IMR-90 (cell line): ENCODE results near the gene CELA2A. TPM values are rescaled to one million over a fixed set of nuclear protein-coding genes. Genes with fewer than 3 reads are reported as not detected.

Experiments used
- ATAC-seq: fragments of 200-7000 bp; cut with Tn5 transposase; 2 replicates; pipeline ENCODE4 v1.9.1; 2020; ENCODE audit warnings: low read depth, mild to moderate bottlenecking, moderate library complexity
- BruUV-seq: library from RNA; stranded (reverse); fragments of 400-500 nt; replicated peaks from 2 replicates; lab custom pipeline; 2021; lab: Mats Ljungman, UMichigan
- CTCF ChIA-PET: fragments of 300-600 bp; formaldehyde crosslinking; extraction: SDS; loops from one replicate; lab custom pipeline; 2021; ENCODE audit warnings: antibody characterized with exemption; lab: Yijun Ruan, JAX
- POLR2A ChIA-PET: fragments of 300-600 bp; sonication (Branson Sonifier 250); formaldehyde crosslinking; loops from one replicate; lab custom pipeline; 2022; ENCODE audit warnings: antibody characterized with exemption; ENCODE audit not compliant: unreplicated experiment; lab: Charles Lee
- DNase-seq: peaks from one replicate; pipeline ENCODE4 v3.0.0; 2013
- H2AFZ ChIP-seq: replicated peaks from 2 replicates; pipeline ENCODE3; 2013; ENCODE audit warnings: low read length, mild to moderate bottlenecking; ENCODE audit not compliant: poor library complexity
- H2AK5ac ChIP-seq: 2 replicates; pipeline ENCODE4 v1.6.1; 2013; ENCODE audit warnings: low read depth, low read length, inconsistent platforms
- H2AK9ac ChIP-seq: replicated peaks from 2 replicates; pipeline ENCODE3; 2013; ENCODE audit warnings: mild to moderate bottlenecking, low read depth, low read length, moderate library complexity; ENCODE audit not compliant: poor library complexity
- H2BK120ac ChIP-seq: 2 replicates; pipeline ENCODE4 v1.6.1; 2013; ENCODE audit warnings: low read depth, low read length, inconsistent platforms
- H2BK15ac ChIP-seq: 3 replicates; pipeline ENCODE4 v1.6.1; 2013; ENCODE audit warnings: low read depth, low read length, inconsistent platforms
- H2BK20ac ChIP-seq: 2 replicates; pipeline ENCODE4 v1.6.1; 2013; ENCODE audit warnings: low read depth, mild to moderate bottlenecking, inconsistent platforms, low read length, moderate library complexity
- H2BK5ac ChIP-seq: 2 replicates; pipeline ENCODE4 v1.6.1; 2013; ENCODE audit warnings: mild to moderate bottlenecking, low read depth, low read length, inconsistent platforms; ENCODE audit not compliant: poor library complexity, severe bottlenecking
- H3K14ac ChIP-seq: replicated peaks from 2 replicates; pipeline ENCODE4 v1.6.1; 2013; ENCODE audit warnings: low read depth, low read length, inconsistent platforms
- H3K18ac ChIP-seq: 2 replicates; pipeline ENCODE4 v1.6.1; 2013; ENCODE audit warnings: low read depth, low read length, control low read depth
- H3K23ac ChIP-seq: 2 replicates; pipeline ENCODE4 v1.6.1; 2013; ENCODE audit warnings: low read depth, low read length, inconsistent platforms
- H3K27ac ChIP-seq: 2 replicates; pipeline ENCODE4 v1.5.1; 2013; ENCODE audit warnings: mild to moderate bottlenecking, control low read depth, low read length; ENCODE audit not compliant: insufficient read depth
- H3K27me3 ChIP-seq: 2 replicates; pipeline ENCODE4 v1.6.1; 2013; ENCODE audit warnings: low read length; ENCODE audit not compliant: control insufficient read depth, insufficient read depth
- H3K36me3 ChIP-seq: 2 replicates; pipeline ENCODE4 v1.6.1; 2013; ENCODE audit warnings: low read length, mixed read lengths; ENCODE audit not compliant: control insufficient read depth, insufficient read depth
- H3K4ac ChIP-seq: 2 replicates; pipeline ENCODE4 v1.6.1; 2013; ENCODE audit warnings: low read depth, low read length, inconsistent platforms
- H3K4me1 ChIP-seq: 2 replicates; pipeline ENCODE4 v1.6.1; 2013; ENCODE audit warnings: low read length, mixed read lengths; ENCODE audit not compliant: control insufficient read depth, insufficient read depth
- H3K4me2 ChIP-seq: 2 replicates; pipeline ENCODE4 v1.6.1; 2013; ENCODE audit warnings: low read depth, mild to moderate bottlenecking, control low read depth, low read length, moderate library complexity
- H3K4me3 ChIP-seq: 2 replicates; pipeline ENCODE4 v1.5.1; 2013; ENCODE audit warnings: low read depth, mild to moderate bottlenecking, control low read depth, low read length, moderate library complexity; ENCODE audit not compliant: insufficient read depth
- H3K56ac ChIP-seq: 2 replicates; pipeline ENCODE4 v1.6.1; 2013; ENCODE audit warnings: low read length, inconsistent platforms; ENCODE audit not compliant: insufficient read depth; ENCODE audit errors: extremely low read depth
- H3K79me1 ChIP-seq, 2 experiments: 2 replicates each; pipeline ENCODE4 v1.6.1; 2013; ENCODE audit warnings: low read length in 2 of 2, inconsistent platforms in 1 of 2, low read depth in 1 of 2
- H3K9ac ChIP-seq: 2 replicates; pipeline ENCODE4 v1.6.1; 2013; ENCODE audit warnings: low read depth, low read length, control low read depth
- H3K9me1 ChIP-seq: 2 replicates; pipeline ENCODE4 v1.6.1; 2013; ENCODE audit warnings: low read length, inconsistent platforms; ENCODE audit not compliant: insufficient read depth
- H3K9me3 ChIP-seq: 2 replicates; pipeline ENCODE4 v1.6.1; 2013; ENCODE audit warnings: low read length; ENCODE audit not compliant: control insufficient read depth, insufficient read depth
- H4K20me1 ChIP-seq: 2 replicates; pipeline ENCODE4 v1.6.1; 2013; ENCODE audit warnings: low read length, inconsistent platforms; ENCODE audit not compliant: insufficient read depth
- H4K5ac ChIP-seq: 2 replicates; pipeline ENCODE4 v1.6.1; 2013; ENCODE audit warnings: mild to moderate bottlenecking, low read depth, low read length, control low read depth
- H4K8ac ChIP-seq, 2 experiments: 2 replicates each; pipeline ENCODE4 v1.6.1; 2013; ENCODE audit warnings: low read depth in 2 of 2, low read length in 2 of 2, control low read depth in 1 of 2, inconsistent platforms in 1 of 2
- H4K91ac ChIP-seq: 2 replicates; pipeline ENCODE4 v1.6.1; 2013; ENCODE audit warnings: low read depth, low read length, inconsistent platforms; ENCODE audit not compliant: insufficient read depth
- MXI1 ChIP-seq: IDR thresholded peaks from 2 replicates; pipeline ENCODE4 v1.6.1; 2012; ENCODE audit warnings: low read depth, mild to moderate bottlenecking, low read length, moderate library complexity, borderline replicate concordance
- RCOR1 ChIP-seq: IDR thresholded peaks from 2 replicates; pipeline ENCODE4 v1.6.1; 2012; ENCODE audit warnings: mild to moderate bottlenecking, low read length, improper control_type of control experiment; ENCODE audit not compliant: insufficient replicate concordance
- WGBS, 2 experiments: methylation state at CpG; one replicate each; pipeline versions ENCODE4 v1.1.5 to v1.1.7; 2013; ENCODE audit warnings: missing lambda C conversion rate in 2 of 2; ENCODE audit not compliant: insufficient read length in 1 of 2; ENCODE audit errors: extremely low coverage in 2 of 2; 5-methylcytosine and 5-hydroxymethylcytosine counted together
- dilution Hi-C: fragments of 300-500 bp; cut with HindIII; formaldehyde crosslinking; loops from one replicate; pipeline ENCODE4 v1.14.3; 2018; ENCODE audit warnings: low sequenced_read_pairs; ENCODE audit not compliant: unreplicated experiment
- in situ Hi-C: fragments of 300-500 bp; cut with MboI; formaldehyde crosslinking; loops from 3 replicates; pipeline ENCODE4 v1.14.3; 2019; ENCODE audit warnings: low sequenced_read_pairs, inconsistent platforms, mixed read lengths
- intact Hi-C: fragments of 100-400 bp; cut with micrococcal nuclease; formaldehyde crosslinking; loops from 2 replicates; pipeline ENCODE4 v1.10.0; 2022
- polyA plus RNA-seq, 3 experiments: library from polyadenylated mRNA; depleted of rRNA; stranded (reverse); fragments of >200 nt; gene quantifications; 2 replicates each; pipeline ENCODE4 v1.2.3, GENCODE V29; 2012; ENCODE audit warnings: low replicate concordance in 1 of 3
- total RNA-seq: library from RNA; depleted of rRNA; stranded (reverse); fragments of >200 nt; gene quantifications from 2 replicates; pipeline ENCODE4 v1.2.3, GENCODE V29; 2012
- TF ChIP-seq, protein P1 (sequence below): fragments of 150-350 bp; IDR thresholded peaks from 2 replicates; pipeline ENCODE4 v1.6.1; 2016; ENCODE audit warnings: low read depth, mild to moderate bottlenecking, low read length, moderate library complexity, borderline replicate concordance

CELA2A gene
- total and polyA plus RNA-seq, 2 of the 4 experiments (the other 2 are of a cell fraction), result not detected

DNA sequence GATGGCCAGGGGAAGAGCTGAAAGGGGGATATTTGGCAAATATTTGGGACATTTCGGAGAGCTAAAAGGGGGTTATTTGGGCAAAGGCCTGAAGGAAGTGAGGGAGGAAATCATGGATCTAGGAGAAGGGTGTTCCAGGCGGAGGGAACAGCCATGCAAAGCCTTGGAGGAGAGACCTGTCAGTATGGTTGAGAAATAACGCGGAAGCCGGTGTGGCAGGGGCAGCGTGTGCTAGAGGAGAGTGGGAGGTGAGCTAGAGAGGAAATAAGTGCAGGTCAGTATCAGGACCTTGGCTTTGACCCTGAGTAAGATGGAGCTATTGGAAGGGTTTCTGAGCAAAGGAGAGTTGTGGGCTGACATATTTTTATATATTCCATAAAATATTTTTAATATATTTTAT is 15.3 kb upstream of the CELA2A start:
- no peak overlapping the region for H3K4me3 ChIP-seq
- H4K91ac ChIP-seq, result no peak overlapping the region
- no peak overlapping the region for H2AFZ ChIP-seq
- peak overlapping the region; percentile 28 for H2AK9ac ChIP-seq
- TF ChIP-seq, protein P1, sequence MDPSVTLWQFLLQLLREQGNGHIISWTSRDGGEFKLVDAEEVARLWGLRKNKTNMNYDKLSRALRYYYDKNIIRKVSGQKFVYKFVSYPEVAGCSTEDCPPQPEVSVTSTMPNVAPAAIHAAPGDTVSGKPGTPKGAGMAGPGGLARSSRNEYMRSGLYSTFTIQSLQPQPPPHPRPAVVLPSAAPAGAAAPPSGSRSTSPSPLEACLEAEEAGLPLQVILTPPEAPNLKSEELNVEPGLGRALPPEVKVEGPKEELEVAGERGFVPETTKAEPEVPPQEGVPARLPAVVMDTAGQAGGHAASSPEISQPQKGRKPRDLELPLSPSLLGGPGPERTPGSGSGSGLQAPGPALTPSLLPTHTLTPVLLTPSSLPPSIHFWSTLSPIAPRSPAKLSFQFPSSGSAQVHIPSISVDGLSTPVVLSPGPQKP, result no peak
- TF ChIP-seq MXI1 (no peak), RCOR1 (no peak)
- no peak overlapping the region for H2BK5ac ChIP-seq
- ATAC-seq (no peak), DNase-seq (no peak)
- H2BK20ac ChIP-seq, result no peak overlapping the region
- 82% methylated on average over 6 of the region's 6 CpGs; no CpG with 5 or more reads in 1 of the 2 experiments for WGBS, 2 experiments
- no peak overlapping the region for H4K8ac ChIP-seq
- H3K27ac ChIP-seq, result no peak overlapping the region
- H3K23ac ChIP-seq, result no peak overlapping the region
- H2AK5ac ChIP-seq, result no peak overlapping the region
- no peak overlapping the region for H3K4me2 ChIP-seq
- H3K56ac ChIP-seq, result no peak overlapping the region
- dilution Hi-C loops, result no loop called here
- no peak overlapping the region for H3K4ac ChIP-seq
- no peak overlapping the region for H2BK15ac ChIP-seq
- POLR2A ChIA-PET, result no interaction called here
- BruUV-seq, result no TSS peak
- CTCF ChIA-PET, result no interaction called here
- H3K4me1 ChIP-seq, result no peaks in the 10 kb centered on the region
- no peaks in the 10 kb centered on the region for H4K20me1 ChIP-seq
- H3K9me3 ChIP-seq, result no peaks in the 10 kb centered on the region
- intact Hi-C loops, result no loop called here
- no peak overlapping the region for H3K18ac ChIP-seq
- peaks cover 20% of the 10 kb centered on the region; the same call in 1 of the 2 replicates for H3K27me3 ChIP-seq
- no peaks in the 10 kb centered on the region for H3K9me1 ChIP-seq
- no peak overlapping the region for H2BK120ac ChIP-seq
- no peak overlapping the region for H4K5ac ChIP-seq
- no peak overlapping the region for H3K14ac ChIP-seq
- in situ Hi-C loops, result no loop called here
- no peak overlapping the region for H3K9ac ChIP-seq
- no peaks in the 10 kb centered on the region for H3K36me3 ChIP-seq
- no peaks in the 10 kb centered on the region for H3K79me1 ChIP-seq
